Neutrophil (primary cell): ENCODE measurements around the gene C11orf42.
A peak's percentile ranks its signal among the peaks of the same experiment; 100 is the strongest.

Experiments used
- H3K27ac ChIP-seq: fragments of 200-600 bp; sonication (generic); 2 replicates; pipeline ENCODE4 v1.5.1; 2016; ENCODE audit warnings: mild to moderate bottlenecking, moderate library complexity
- H3K27me3 ChIP-seq: fragments of 200-600 bp; sonication (generic); 2 replicates; pipeline ENCODE4 v1.6.0; 2016; ENCODE audit warnings: mild to moderate bottlenecking
- H3K36me3 ChIP-seq: fragments of 200-600 bp; sonication (generic); 2 replicates; pipeline ENCODE4 v1.5.1; 2017
- H3K4me1 ChIP-seq, 2 experiments: fragments of 200-600 bp in 1 of 2; sonication (generic) in 1 of 2; 1 replicate in 1 of 2; 2 replicates in 1 of 2; pipeline versions ENCODE4 v1.5.1 to v1.6.1; 2013 to 2016; ENCODE audit warnings: low read depth in 1 of 2, low read length in 1 of 2, mild to moderate bottlenecking in 1 of 2, moderate library complexity in 1 of 2; ENCODE audit not compliant: control insufficient read depth in 1 of 2, insufficient read depth in 1 of 2
- H3K4me3 ChIP-seq, 2 experiments: fragments of 200-600 bp in 1 of 2; sonication (generic) in 1 of 2; 1 replicate in 1 of 2; 2 replicates in 1 of 2; pipeline ENCODE4 v1.5.1; 2013 to 2016; ENCODE audit warnings: low read depth in 1 of 2, low read length in 1 of 2, mild to moderate bottlenecking in 1 of 2, moderate library complexity in 1 of 2
- H3K9me3 ChIP-seq: fragments of 200-600 bp; sonication (generic); 2 replicates; pipeline ENCODE4 v1.5.1; 2016
- CTCF ChIP-seq: fragments of 200-600 bp; sonication (generic); IDR thresholded peaks from 2 replicates; pipeline ENCODE4 v1.5.1; 2016; ENCODE audit warnings: antibody characterized with exemption

C11orf42 gene

GRCh38 chr11:6219359-6219758 is 14.0 kb downstream of the C11orf42 start:
- TF ChIP-seq CTCF = no peak
- Histone ChIP-seq H3K4me3 (no peak overlapping the region), H3K27ac (peak overlapping the region; percentile 28), H3K4me1 (peaks cover 1 to 4% of the 10 kb centered on the region in 2 experiments), H3K27me3 (no peaks in the 10 kb centered on the region), H3K9me3 (no peaks in the 10 kb centered on the region), H3K36me3 (peaks cover 89% of the 10 kb centered on the region)

GRCh38 chr11:6223854-6224253 is 18.5 kb downstream of the C11orf42 start:
- Histone ChIP-seq H3K4me3 (no peak overlapping the region), H3K9me3 (no peaks in the 10 kb centered on the region), H3K36me3 (peaks cover 46% of the 10 kb centered on the region), H3K27ac (no peak overlapping the region), H3K4me1 (peaks cover 43% of the 10 kb centered on the region in 2 experiments), H3K27me3 (no peaks in the 10 kb centered on the region)
- no peak for TF ChIP-seq CTCF

GRCh38 chr11:6224421-6224820 is 19.1 kb downstream of the C11orf42 start:
- no peak for TF ChIP-seq CTCF
- Histone ChIP-seq H3K36me3 (peaks cover 41% of the 10 kb centered on the region), H3K27me3 (no peaks in the 10 kb centered on the region), H3K4me1 (peaks cover 48 to 49% of the 10 kb centered on the region in 2 experiments), H3K27ac (peak overlapping the region; percentile 68), H3K4me3 (no peak overlapping the region), H3K9me3 (no peaks in the 10 kb centered on the region)

- no peak for TF ChIP-seq CTCF
- peaks cover 35% of the 10 kb centered on the region for H3K36me3 ChIP-seq
- no peaks in the 10 kb centered on the region for H3K9me3 ChIP-seq
Observed at GRCh38 chr11:6225024-6225423, 19.7 kb downstream of the C11orf42 start.

GRCh38 chr11:6225896-6226295 is 20.5 kb downstream of the C11orf42 start:
- H3K36me3 ChIP-seq = peaks cover 29% of the 10 kb centered on the region
- H3K27ac ChIP-seq = peak overlapping the region; percentile 68
- H3K4me1 ChIP-seq = peaks cover 63 to 64% of the 10 kb centered on the region in 2 experiments
- H3K4me3 ChIP-seq = peak overlapping the region in 1 of 2 experiments; percentile 0
- TF ChIP-seq CTCF = no peak
- no peaks in the 10 kb centered on the region for H3K9me3 ChIP-seq
- H3K27me3 ChIP-seq = no peaks in the 10 kb centered on the region

More at GRCh38 chr11:6225024-6225423, 19.7 kb downstream of the C11orf42 start:
- Histone ChIP-seq H3K4me1 (peaks cover 54 to 55% of the 10 kb centered on the region in 2 experiments), H3K27ac (peak overlapping the region; percentile 68), H3K27me3 (no peaks in the 10 kb centered on the region), H3K4me3 (no peak overlapping the region)

GRCh38 chr11:6228520-6228919 is 23.2 kb downstream of the C11orf42 start:
- peak overlapping the region; percentile 78 for H3K27ac ChIP-seq
- no peaks in the 10 kb centered on the region for H3K27me3 ChIP-seq
- no peak overlapping the region for H3K4me3 ChIP-seq
- peaks cover 86 to 88% of the 10 kb centered on the region in 2 experiments for H3K4me1 ChIP-seq
- peaks cover 9% of the 10 kb centered on the region for H3K36me3 ChIP-seq
- TF ChIP-seq CTCF = no peak
- H3K9me3 ChIP-seq = no peaks in the 10 kb centered on the region
